ENCODE data around the gene RBFA. TPM values are rescaled to one million over a fixed set of nuclear protein-coding genes. Genes with fewer than 3 reads are reported as not detected.

RBFA gene
- total and polyA plus RNA-seq, 2 experiments from 2014 or later, result 33.8 to 43.3 TPM

DNA sequence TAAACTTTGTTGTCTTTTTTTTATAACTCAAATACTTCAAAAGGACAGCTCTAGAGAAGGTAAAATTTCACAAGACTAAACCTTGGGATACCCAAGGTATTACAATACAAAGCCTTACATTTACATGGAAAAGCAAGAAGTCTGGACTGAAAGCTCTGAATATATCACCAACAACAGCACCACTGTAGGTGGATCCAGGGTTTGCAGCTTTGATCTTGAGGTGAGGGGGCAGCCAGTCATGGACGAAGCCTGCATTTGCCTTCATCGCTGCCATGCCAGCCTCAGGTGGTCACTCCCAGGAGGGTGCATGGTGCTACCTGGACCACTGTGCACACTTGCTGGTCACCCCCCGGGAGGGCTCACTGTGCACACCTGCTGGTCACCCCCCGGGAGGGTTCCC is 36.6 kb downstream of the RBFA start:
- H3K9me3 Mint-ChIP-seq, result peaks cover 12% of the 10 kb centered on the region
- peaks cover 5% of the 10 kb centered on the region for H3K36me3 Mint-ChIP-seq (ENCODE audit: low read depth)
- Histone ChIP-seq H3K4me1 (ENCODE audit: insufficient read depth) (no peaks in the 10 kb centered on the region), H3F3A (replicated peaks; ENCODE audit: low read depth) (no peaks in the 10 kb centered on the region), H4K20me1 (replicated peaks; ENCODE audit: insufficient read depth) (no peaks in the 10 kb centered on the region), H3K79me2 (replicated peaks; ENCODE audit: insufficient read depth) (no peaks in the 10 kb centered on the region), H3K4me3 (no peak overlapping the region), H3K27ac (ENCODE audit: low read depth) (no peak overlapping the region), H3K9me2 (ENCODE audit: insufficient read depth) (no peaks in the 10 kb centered on the region), H3K36me3 (ENCODE audit: insufficient read depth) (no peaks in the 10 kb centered on the region), H2AFZ (no peak overlapping the region), H3K4me2 (no peak overlapping the region), H3K27me3 (ENCODE audit: insufficient read depth) (no peaks in the 10 kb centered on the region)
- DNase-seq (ENCODE audit: low spot score), result peak; percentile 26
- 0 out of 3 replicates have a peak, but pooled peaks have one; percentile 29 for ATAC-seq
- H3K4me1 Mint-ChIP-seq, result peaks cover 2% of the 10 kb centered on the region; the same call in 1 of the 3 replicates
- H3K27me3 Mint-ChIP-seq (ENCODE audit: insufficient read depth, low read depth, poor library complexity), result peaks cover 3% of the 10 kb centered on the region
- no peak overlapping the region for H3K4me3 Mint-ChIP-seq
- H3K27ac Mint-ChIP-seq, result no peak overlapping the region
- no peak for TF ChIP-seq CREB1 (CRISPR knock-in tag; IDR thresholded peaks at IDR 0.05; ENCODE audit: low read depth)
- no peak for TF ChIP-seq JUNB (IDR thresholded peaks at IDR 0.05; ENCODE audit: unreplicated experiment)
- TF ChIP-seq EZH2phosphoT487 (IDR thresholded peaks at IDR 0.05; ENCODE audit: unreplicated experiment), result no peak
- TF ChIP-seq EZH2 (IDR thresholded peaks at IDR 0.05; ENCODE audit: low read depth, unreplicated experiment), result no peak
- no peak for TF ChIP-seq NANOG (IDR thresholded peaks at IDR 0.05; ENCODE audit: borderline replicate concordance)
- TF ChIP-seq ZNF331 (CRISPR knock-in tag; IDR thresholded peaks at IDR 0.05; ENCODE audit: low read depth), result no peak
- TF ChIP-seq, protein P1, sequence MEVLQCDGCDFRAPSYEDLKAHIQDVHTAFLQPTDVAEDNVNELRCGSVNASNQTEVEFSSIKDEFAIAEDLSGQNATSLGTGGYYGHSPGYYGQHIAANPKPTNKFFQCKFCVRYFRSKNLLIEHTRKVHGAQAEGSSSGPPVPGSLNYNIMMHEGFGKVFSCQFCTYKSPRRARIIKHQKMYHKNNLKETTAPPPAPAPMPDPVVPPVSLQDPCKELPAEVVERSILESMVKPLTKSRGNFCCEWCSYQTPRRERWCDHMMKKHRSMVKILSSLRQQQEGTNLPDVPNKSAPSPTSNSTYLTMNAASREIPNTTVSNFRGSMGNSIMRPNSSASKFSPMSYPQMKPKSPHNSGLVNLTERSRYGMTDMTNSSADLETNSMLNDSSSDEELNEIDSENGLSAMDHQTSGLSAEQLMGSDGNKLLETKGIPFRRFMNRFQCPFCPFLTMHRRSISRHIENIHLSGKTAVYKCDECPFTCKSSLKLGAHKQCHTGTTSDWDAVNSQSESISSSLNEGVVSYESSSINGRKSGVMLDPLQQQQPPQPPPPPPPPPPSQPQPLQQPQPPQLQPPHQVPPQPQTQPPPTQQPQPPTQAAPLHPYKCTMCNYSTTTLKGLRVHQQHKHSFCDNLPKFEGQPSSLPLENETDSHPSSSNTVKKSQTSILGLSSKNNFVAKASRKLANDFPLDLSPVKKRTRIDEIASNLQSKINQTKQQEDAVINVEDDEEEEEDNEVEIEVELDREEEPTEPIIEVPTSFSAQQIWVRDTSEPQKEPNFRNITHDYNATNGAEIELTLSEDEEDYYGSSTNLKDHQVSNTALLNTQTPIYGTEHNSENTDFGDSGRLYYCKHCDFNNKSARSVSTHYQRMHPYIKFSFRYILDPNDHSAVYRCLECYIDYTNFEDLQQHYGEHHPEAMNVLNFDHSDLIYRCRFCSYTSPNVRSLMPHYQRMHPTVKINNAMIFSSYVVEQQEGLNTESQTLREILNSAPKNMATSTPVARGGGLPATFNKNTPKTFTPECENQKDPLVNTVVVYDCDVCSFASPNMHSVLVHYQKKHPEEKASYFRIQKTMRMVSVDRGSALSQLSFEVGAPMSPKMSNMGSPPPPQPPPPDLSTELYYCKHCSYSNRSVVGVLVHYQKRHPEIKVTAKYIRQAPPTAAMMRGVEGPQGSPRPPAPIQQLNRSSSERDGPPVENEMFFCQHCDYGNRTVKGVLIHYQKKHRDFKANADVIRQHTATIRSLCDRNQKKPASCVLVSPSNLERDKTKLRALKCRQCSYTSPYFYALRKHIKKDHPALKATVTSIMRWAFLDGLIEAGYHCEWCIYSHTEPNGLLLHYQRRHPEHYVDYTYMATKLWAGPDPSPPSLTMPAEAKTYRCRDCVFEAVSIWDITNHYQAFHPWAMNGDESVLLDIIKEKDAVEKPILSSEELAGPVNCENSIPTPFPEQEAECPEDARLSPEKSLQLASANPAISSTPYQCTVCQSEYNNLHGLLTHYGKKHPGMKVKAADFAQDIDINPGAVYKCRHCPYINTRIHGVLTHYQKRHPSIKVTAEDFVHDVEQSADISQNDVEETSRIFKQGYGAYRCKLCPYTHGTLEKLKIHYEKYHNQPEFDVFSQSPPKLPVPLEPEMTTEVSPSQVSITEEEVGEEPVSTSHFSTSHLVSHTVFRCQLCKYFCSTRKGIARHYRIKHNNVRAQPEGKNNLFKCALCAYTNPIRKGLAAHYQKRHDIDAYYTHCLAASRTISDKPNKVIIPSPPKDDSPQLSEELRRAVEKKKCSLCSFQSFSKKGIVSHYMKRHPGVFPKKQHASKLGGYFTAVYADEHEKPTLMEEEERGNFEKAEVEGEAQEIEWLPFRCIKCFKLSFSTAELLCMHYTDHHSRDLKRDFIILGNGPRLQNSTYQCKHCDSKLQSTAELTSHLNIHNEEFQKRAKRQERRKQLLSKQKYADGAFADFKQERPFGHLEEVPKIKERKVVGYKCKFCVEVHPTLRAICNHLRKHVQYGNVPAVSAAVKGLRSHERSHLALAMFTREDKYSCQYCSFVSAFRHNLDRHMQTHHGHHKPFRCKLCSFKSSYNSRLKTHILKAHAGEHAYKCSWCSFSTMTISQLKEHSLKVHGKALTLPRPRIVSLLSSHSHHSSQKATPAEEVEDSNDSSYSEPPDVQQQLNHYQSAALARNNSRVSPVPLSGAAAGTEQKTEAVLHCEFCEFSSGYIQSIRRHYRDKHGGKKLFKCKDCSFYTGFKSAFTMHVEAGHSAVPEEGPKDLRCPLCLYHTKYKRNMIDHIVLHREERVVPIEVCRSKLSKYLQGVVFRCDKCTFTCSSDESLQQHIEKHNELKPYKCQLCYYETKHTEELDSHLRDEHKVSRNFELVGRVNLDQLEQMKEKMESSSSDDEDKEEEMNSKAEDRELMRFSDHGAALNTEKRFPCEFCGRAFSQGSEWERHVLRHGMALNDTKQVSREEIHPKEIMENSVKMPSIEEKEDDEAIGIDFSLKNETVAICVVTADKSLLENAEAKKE (CRISPR knock-in tag; IDR thresholded peaks at IDR 0.05), result no peak
- TF ChIP-seq, protein P2, sequence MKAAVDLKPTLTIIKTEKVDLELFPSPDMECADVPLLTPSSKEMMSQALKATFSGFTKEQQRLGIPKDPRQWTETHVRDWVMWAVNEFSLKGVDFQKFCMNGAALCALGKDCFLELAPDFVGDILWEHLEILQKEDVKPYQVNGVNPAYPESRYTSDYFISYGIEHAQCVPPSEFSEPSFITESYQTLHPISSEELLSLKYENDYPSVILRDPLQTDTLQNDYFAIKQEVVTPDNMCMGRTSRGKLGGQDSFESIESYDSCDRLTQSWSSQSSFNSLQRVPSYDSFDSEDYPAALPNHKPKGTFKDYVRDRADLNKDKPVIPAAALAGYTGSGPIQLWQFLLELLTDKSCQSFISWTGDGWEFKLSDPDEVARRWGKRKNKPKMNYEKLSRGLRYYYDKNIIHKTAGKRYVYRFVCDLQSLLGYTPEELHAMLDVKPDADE (IDR thresholded peaks at IDR 0.05), result no peak
- no peak for TF ChIP-seq ZNF114 (CRISPR knock-in tag; IDR thresholded peaks at IDR 0.05)
- TF ChIP-seq, protein P3, sequence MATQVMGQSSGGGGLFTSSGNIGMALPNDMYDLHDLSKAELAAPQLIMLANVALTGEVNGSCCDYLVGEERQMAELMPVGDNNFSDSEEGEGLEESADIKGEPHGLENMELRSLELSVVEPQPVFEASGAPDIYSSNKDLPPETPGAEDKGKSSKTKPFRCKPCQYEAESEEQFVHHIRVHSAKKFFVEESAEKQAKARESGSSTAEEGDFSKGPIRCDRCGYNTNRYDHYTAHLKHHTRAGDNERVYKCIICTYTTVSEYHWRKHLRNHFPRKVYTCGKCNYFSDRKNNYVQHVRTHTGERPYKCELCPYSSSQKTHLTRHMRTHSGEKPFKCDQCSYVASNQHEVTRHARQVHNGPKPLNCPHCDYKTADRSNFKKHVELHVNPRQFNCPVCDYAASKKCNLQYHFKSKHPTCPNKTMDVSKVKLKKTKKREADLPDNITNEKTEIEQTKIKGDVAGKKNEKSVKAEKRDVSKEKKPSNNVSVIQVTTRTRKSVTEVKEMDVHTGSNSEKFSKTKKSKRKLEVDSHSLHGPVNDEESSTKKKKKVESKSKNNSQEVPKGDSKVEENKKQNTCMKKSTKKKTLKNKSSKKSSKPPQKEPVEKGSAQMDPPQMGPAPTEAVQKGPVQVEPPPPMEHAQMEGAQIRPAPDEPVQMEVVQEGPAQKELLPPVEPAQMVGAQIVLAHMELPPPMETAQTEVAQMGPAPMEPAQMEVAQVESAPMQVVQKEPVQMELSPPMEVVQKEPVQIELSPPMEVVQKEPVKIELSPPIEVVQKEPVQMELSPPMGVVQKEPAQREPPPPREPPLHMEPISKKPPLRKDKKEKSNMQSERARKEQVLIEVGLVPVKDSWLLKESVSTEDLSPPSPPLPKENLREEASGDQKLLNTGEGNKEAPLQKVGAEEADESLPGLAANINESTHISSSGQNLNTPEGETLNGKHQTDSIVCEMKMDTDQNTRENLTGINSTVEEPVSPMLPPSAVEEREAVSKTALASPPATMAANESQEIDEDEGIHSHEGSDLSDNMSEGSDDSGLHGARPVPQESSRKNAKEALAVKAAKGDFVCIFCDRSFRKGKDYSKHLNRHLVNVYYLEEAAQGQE (IDR thresholded peaks at IDR 0.05; ENCODE audit: unreplicated experiment), result no peak
- no peak for TF ChIP-seq STAT1 (IDR thresholded peaks at IDR 0.05; ENCODE audit: unreplicated experiment)
- TF ChIP-seq POLR2AphosphoS5 (IDR thresholded peaks at IDR 0.05; ENCODE audit: low read depth), result no peak
- TF ChIP-seq, protein P4, sequence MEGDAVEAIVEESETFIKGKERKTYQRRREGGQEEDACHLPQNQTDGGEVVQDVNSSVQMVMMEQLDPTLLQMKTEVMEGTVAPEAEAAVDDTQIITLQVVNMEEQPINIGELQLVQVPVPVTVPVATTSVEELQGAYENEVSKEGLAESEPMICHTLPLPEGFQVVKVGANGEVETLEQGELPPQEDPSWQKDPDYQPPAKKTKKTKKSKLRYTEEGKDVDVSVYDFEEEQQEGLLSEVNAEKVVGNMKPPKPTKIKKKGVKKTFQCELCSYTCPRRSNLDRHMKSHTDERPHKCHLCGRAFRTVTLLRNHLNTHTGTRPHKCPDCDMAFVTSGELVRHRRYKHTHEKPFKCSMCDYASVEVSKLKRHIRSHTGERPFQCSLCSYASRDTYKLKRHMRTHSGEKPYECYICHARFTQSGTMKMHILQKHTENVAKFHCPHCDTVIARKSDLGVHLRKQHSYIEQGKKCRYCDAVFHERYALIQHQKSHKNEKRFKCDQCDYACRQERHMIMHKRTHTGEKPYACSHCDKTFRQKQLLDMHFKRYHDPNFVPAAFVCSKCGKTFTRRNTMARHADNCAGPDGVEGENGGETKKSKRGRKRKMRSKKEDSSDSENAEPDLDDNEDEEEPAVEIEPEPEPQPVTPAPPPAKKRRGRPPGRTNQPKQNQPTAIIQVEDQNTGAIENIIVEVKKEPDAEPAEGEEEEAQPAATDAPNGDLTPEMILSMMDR (conservative IDR thresholded peaks at IDR 0.05; ENCODE audit: low read depth in 2 of 2), result no peak
